ENCODE data around the gene TMPRSS3. TPM values are rescaled to one million over a fixed set of nuclear protein-coding genes. Genes with fewer than 3 reads are reported as not detected.

Gene TMPRSS3
- total and polyA plus RNA-seq, 2 donors (not counting 1 experiment from before 2014, with no cell fraction given), result 0.10 to 0.12 TPM

DNA sequence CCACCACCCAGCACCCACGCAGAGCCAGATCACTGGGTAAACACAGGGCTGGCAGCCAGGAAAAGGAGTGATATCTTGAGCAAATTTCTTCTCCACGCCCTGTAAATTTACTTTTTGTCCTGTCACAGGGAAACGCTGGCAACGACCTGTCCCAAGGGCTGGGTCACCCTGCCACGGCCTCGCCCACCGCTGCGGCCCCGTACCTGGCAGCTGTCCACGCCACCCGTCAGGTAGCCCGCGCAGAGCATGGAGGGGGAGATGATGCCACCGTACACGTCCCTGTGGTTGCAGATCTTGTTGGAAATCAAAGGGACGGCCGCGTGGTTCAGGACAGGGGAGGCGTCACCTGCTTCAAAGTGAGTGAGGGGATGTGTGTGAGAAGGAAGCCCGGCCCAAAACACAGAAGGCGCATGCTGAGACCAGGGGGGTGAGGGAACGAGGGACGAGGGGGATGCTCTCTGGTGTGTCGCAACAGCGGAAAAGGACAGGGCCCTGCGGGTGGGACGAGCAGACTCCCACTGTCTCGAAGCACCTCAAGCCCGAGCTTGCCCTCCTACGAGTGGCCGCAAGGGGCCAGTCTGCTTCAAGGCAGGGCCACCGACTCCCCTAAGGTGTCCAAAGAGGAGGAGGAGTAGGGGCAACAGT lies 19.4 kb downstream of the TMPRSS3 start:
- intact Hi-C loops (cut with micrococcal nuclease), result no loop called here
- peaks cover 10% of the 10 kb centered on the region for H3K4me1 Mint-ChIP-seq
- CTCF ChIA-PET, result no interaction called here
- Histone ChIP-seq H3K36me3 (replicated peaks in 1 of 2; ENCODE audit: control extremely low read depth in 1 of 2, control insufficient read depth in 1 of 2, extremely low read depth in 1 of 2, insufficient read depth in 2 of 2, low read length in 1 of 2) (no peaks in the 10 kb centered on the region), H3K27me3 (replicated peaks in 1 of 4; ENCODE audit: control extremely low read depth in 1 of 4, control insufficient read depth in 3 of 4, insufficient read depth in 4 of 4, low read length in 3 of 4) (peaks cover 0 to 17% (median 0%) of the 10 kb centered on the region in 4 experiments), H3K9ac (ENCODE audit: low read length) (no peak overlapping the region), H2AFZ (ENCODE audit: insufficient read depth, low read depth, low read length, poor library complexity, severe bottlenecking) (no peak overlapping the region), H3K9me3 (ENCODE audit: control extremely low read depth in 1 of 3, control insufficient read depth in 2 of 3, insufficient read depth in 1 of 3, low read length in 2 of 3) (peaks cover 0 to 13% (median 4%) of the 10 kb centered on the region in 3 donors), H3K4me1 (ENCODE audit: control insufficient read depth in 2 of 2, insufficient read depth in 2 of 2, low read length in 2 of 2) (peaks cover 9 to 12% of the 10 kb centered on the region in 2 donors), H3K4me3 (ENCODE audit: control extremely low read depth in 1 of 5, extremely low read depth in 1 of 5, insufficient read depth in 1 of 5, low read depth in 2 of 5, low read length in 4 of 5) (no peak overlapping the region), H3K79me2 (ENCODE audit: control insufficient read depth, insufficient read depth, low read length) (no peaks in the 10 kb centered on the region), H3K4me2 (replicated peaks; ENCODE audit: low read depth, low read length, poor library complexity, severe bottlenecking) (no peak overlapping the region), H4K20me1 (ENCODE audit: control insufficient read depth, insufficient read depth, low read length, poor library complexity, severe bottlenecking) (no peaks in the 10 kb centered on the region), H3K27ac (ENCODE audit: low read length in 2 of 2) (no peak overlapping the region)
- TF ChIP-seq EZH2 (IDR thresholded peaks at IDR 0.05; ENCODE audit: borderline replicate concordance, insufficient read depth, low read depth, low read length, poor library complexity, severe bottlenecking), result no peak
- TF ChIP-seq, protein P1, sequence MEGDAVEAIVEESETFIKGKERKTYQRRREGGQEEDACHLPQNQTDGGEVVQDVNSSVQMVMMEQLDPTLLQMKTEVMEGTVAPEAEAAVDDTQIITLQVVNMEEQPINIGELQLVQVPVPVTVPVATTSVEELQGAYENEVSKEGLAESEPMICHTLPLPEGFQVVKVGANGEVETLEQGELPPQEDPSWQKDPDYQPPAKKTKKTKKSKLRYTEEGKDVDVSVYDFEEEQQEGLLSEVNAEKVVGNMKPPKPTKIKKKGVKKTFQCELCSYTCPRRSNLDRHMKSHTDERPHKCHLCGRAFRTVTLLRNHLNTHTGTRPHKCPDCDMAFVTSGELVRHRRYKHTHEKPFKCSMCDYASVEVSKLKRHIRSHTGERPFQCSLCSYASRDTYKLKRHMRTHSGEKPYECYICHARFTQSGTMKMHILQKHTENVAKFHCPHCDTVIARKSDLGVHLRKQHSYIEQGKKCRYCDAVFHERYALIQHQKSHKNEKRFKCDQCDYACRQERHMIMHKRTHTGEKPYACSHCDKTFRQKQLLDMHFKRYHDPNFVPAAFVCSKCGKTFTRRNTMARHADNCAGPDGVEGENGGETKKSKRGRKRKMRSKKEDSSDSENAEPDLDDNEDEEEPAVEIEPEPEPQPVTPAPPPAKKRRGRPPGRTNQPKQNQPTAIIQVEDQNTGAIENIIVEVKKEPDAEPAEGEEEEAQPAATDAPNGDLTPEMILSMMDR (IDR thresholded peaks at IDR 0.05), result no peak
- H3K9me3 Mint-ChIP-seq (ENCODE audit: insufficient read depth), result no peaks in the 10 kb centered on the region
- POLR2A ChIA-PET, result no interaction called here
- ATAC-seq (ENCODE audit: low read depth), result no peak
- no peak overlapping the region for H3K4me3 Mint-ChIP-seq
- H3K27ac Mint-ChIP-seq, result no peak overlapping the region
- DNase-seq, result no peak
- peaks cover 7% of the 10 kb centered on the region for H3K27me3 Mint-ChIP-seq
- WGBS (ENCODE audit: insufficient coverage), result 88% methylated on average over 21 of the region's 32 CpGs

DNA sequence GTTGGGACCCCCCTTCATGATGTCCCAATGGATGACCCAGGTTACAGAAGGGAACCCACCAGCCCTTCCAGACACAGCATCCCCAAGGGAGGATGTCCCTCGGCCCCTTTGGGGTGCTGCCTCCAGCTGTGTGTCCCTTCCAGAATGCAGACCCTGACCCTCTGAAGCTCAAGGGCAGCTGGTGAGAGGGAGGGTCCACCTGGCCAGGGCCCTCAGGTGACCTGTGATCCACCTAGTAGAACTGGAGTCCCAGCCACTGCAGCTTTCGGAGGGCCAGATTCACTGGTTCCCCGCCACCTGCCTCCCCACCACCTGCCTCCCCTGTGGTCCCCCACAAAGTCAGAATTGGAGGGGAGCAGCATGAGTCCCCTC lies 19.9 kb downstream of the TMPRSS3 start:
- CTCF ChIA-PET, result no interaction called here

More for the DNA sequence above, 19.9 kb downstream of the TMPRSS3 start:
- TF ChIP-seq, protein P1 (IDR thresholded peaks at IDR 0.05), result no peak
- no peak for TF ChIP-seq EZH2 (IDR thresholded peaks at IDR 0.05; ENCODE audit: borderline replicate concordance, insufficient read depth, low read depth, low read length, poor library complexity, severe bottlenecking)
- Histone ChIP-seq H3K4me1 (ENCODE audit: control insufficient read depth in 2 of 2, insufficient read depth in 2 of 2, low read length in 2 of 2) (peaks cover 9 to 12% of the 10 kb centered on the region in 2 donors), H3K9ac (ENCODE audit: low read length) (no peak overlapping the region), H3K36me3 (replicated peaks in 1 of 2; ENCODE audit: control extremely low read depth in 1 of 2, control insufficient read depth in 1 of 2, extremely low read depth in 1 of 2, insufficient read depth in 2 of 2, low read length in 1 of 2) (no peaks in the 10 kb centered on the region), H3K27me3 (replicated peaks in 1 of 4; ENCODE audit: control extremely low read depth in 1 of 4, control insufficient read depth in 3 of 4, insufficient read depth in 4 of 4, low read length in 3 of 4) (peaks cover 0 to 17% (median 0%) of the 10 kb centered on the region in 4 experiments), H3K4me2 (replicated peaks; ENCODE audit: low read depth, low read length, poor library complexity, severe bottlenecking) (no peak overlapping the region), H3K9me3 (ENCODE audit: control extremely low read depth in 1 of 3, control insufficient read depth in 2 of 3, insufficient read depth in 1 of 3, low read length in 2 of 3) (peaks cover 0 to 9% (median 0%) of the 10 kb centered on the region in 3 donors), H3K4me3 (ENCODE audit: control extremely low read depth in 1 of 5, extremely low read depth in 1 of 5, insufficient read depth in 1 of 5, low read depth in 2 of 5, low read length in 4 of 5) (no peak overlapping the region), H4K20me1 (ENCODE audit: control insufficient read depth, insufficient read depth, low read length, poor library complexity, severe bottlenecking) (no peaks in the 10 kb centered on the region), H3K27ac (ENCODE audit: low read length in 2 of 2) (no peak overlapping the region), H3K79me2 (ENCODE audit: control insufficient read depth, insufficient read depth, low read length) (no peaks in the 10 kb centered on the region), H2AFZ (ENCODE audit: insufficient read depth, low read depth, low read length, poor library complexity, severe bottlenecking) (no peak overlapping the region)
- POLR2A ChIA-PET, result no interaction called here
- intact Hi-C loops (cut with micrococcal nuclease), result no loop called here
- WGBS (ENCODE audit: insufficient coverage), result 63% methylated on average over 1 of the region's 3 CpGs
- ATAC-seq (ENCODE audit: low read depth), result no peak
- Mint-ChIP-seq H3K4me3 (no peak overlapping the region), H3K9me3 (ENCODE audit: insufficient read depth) (no peaks in the 10 kb centered on the region), H3K4me1 (peaks cover 10% of the 10 kb centered on the region), H3K27ac (no peak overlapping the region), H3K27me3 (peaks cover 12% of the 10 kb centered on the region)
- DNase-seq, result no peak

Data from B cell (primary cell).